ENCODE results near the gene HGFAC. TPM values are rescaled to one million over a fixed set of nuclear protein-coding genes. Genes with fewer than 3 reads are reported as not detected.

HGFAC gene
- total and polyA plus RNA-seq, 10 of the 15 experiments (the other 5 are each of a cell fraction or from before 2014, with no cell fraction given), result 0.38 TPM; not detected in 9

GRCh38 chr4:3477750-3478430 is 36.1 kb downstream of the HGFAC start:
- FAIRE-seq (no peak), ATAC-seq (no peak), DNase-seq (ENCODE audit: low read depth, low spot score) (no peak)
- Histone ChIP-seq H3K4me1 (ENCODE audit: control insufficient read depth, insufficient read depth, low read length) (no peaks in the 10 kb centered on the region), H4K20me1 (ENCODE audit: control insufficient read depth, insufficient read depth) (no peaks in the 10 kb centered on the region), H3K79me2 (ENCODE audit: control insufficient read depth, insufficient read depth, low read length) (no peaks in the 10 kb centered on the region), H3K9ac (ENCODE audit: control insufficient read depth, insufficient read depth, low read length) (no peak overlapping the region), H3K27ac (ENCODE audit: control insufficient read depth, insufficient read depth) (no peak overlapping the region), H2AFZ (ENCODE audit: control insufficient read depth, low read depth, low read length) (no peak overlapping the region), H3K4me3 (no peak overlapping the region), H3K9me3 (replicated peaks; ENCODE audit: control insufficient read depth, insufficient read depth, low read length) (no peaks in the 10 kb centered on the region), H3K27me3 (replicated peaks in 1 of 2; ENCODE audit: control insufficient read depth in 2 of 2, insufficient read depth in 2 of 2, low read length in 1 of 2) (no peaks in the 10 kb centered on the region; a peak in 2 of 4 replicates), H3K4me2 (ENCODE audit: control insufficient read depth, insufficient read depth) (no peak overlapping the region), H3K36me3 (ENCODE audit: control insufficient read depth in 2 of 2, insufficient read depth in 2 of 2, low read length in 1 of 2) (no peaks in the 10 kb centered on the region)
- intact Hi-C loops (cut with micrococcal nuclease; ENCODE audit: unreplicated experiment) (no loop called here), in situ Hi-C loops (cut with MboI) (no loop called here)
- ChIA-PET SMC1A (ENCODE audit: uncharacterized antibody, unreplicated experiment) (no interaction called here), POLR2A (no interaction called here), CTCF (interaction anchor here (0.6 kb wide), 2 partner anchors 28 to 161 kb away, joined by 3 read pairs; no protein-coding TSS in a partner anchor), RAD21 (ENCODE audit: unreplicated experiment) (no interaction called here)
- no TSS peak for BruUV-seq (replicated peaks)
- WGBS (ENCODE audit: insufficient coverage, insufficient replicate concordance, low lambda C conversion rate, missing lambda C conversion rate), result 30% methylated on average over 23 of the region's 23 CpGs
- TF ChIP-seq ZNF622 (IDR thresholded peaks at IDR 0.05) (no peak), IKZF1 (conservative IDR thresholded peaks at IDR 0.05) (no peak), ZBTB33 (IDR thresholded peaks at IDR 0.05) (no peak), ZNF687 (IDR thresholded peaks at IDR 0.05) (no peak), MEF2B (IDR thresholded peaks at IDR 0.05; ENCODE audit: partially characterized antibody, poor library complexity, severe bottlenecking) (no peak), USF1 (IDR thresholded peaks at IDR 0.05; ENCODE audit: borderline replicate concordance, extremely low read length, insufficient read depth, low read depth, low read length) (no peak), MTA3 (IDR thresholded peaks at IDR 0.05; ENCODE audit: borderline replicate concordance, low read length) (no peak), SMAD5 (IDR thresholded peaks at IDR 0.05; ENCODE audit: low read depth) (no peak), CBFB (IDR thresholded peaks at IDR 0.05; ENCODE audit: low read depth) (no peak), IRF4 (IDR thresholded peaks at IDR 0.05; ENCODE audit: low read depth, low read length) (no peak), ZBTB40 (IDR thresholded peaks at IDR 0.05; ENCODE audit: borderline replicate concordance) (no peak), RAD51 (IDR thresholded peaks at IDR 0.05) (no peak)

All from GM12878 (cell line).